ENCODE data around the gene INTS15. TPM values are rescaled to one million over a fixed set of nuclear protein-coding genes. Genes with fewer than 3 reads are reported as not detected.

Gene INTS15
- total and polyA plus RNA-seq, 10 of the 15 experiments (the other 5 are each of a cell fraction or from before 2014, with no cell fraction given): 0.89 to 28.2 (median 16.8) TPM

DNA sequence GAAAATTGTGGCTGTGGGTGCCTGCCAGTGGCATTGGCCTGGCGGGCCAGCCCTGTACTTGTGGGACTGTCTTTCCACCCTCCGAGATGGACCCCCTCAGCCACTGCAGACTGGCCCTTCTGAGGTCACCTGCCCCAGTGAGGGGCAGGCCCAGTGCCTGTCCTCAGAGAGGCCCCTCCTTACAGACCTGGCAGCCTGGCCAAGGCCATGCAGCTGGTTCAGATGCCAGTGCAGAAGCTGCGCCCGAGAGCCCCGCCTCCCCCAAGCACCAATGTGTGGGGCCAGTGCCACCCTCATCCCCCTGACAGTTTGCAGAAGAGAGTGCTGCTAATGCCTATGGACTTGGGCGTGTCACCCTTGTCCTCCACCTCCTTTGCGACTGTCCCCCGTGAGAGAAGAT is 57.3 kb downstream of the INTS15 start:
- BruUV-seq (replicated peaks): no TSS peak
- Histone ChIP-seq H3K4me1 (ENCODE audit: control insufficient read depth, insufficient read depth, low read length) (no peaks in the 10 kb centered on the region), H2AFZ (ENCODE audit: control insufficient read depth, low read depth, low read length) (no peak overlapping the region), H3K79me2 (ENCODE audit: control insufficient read depth, insufficient read depth, low read length) (no peaks in the 10 kb centered on the region), H3K27me3 (replicated peaks in 1 of 2; ENCODE audit: control insufficient read depth in 2 of 2, insufficient read depth in 2 of 2, low read length in 1 of 2) (no peaks in the 10 kb centered on the region), H3K4me2 (ENCODE audit: control insufficient read depth, insufficient read depth) (no peak overlapping the region), H3K27ac (ENCODE audit: control insufficient read depth, insufficient read depth) (no peak overlapping the region), H3K9me3 (replicated peaks; ENCODE audit: control insufficient read depth, insufficient read depth, low read length) (peaks cover 6% of the 10 kb centered on the region; the same call in 2 of the 3 replicates), H3K4me3 (no peak overlapping the region), H3K36me3 (ENCODE audit: control insufficient read depth in 2 of 2, insufficient read depth in 2 of 2, low read length in 1 of 2) (peaks cover 12 to 45% of the 10 kb centered on the region in 2 experiments), H3K9ac (ENCODE audit: control insufficient read depth, insufficient read depth, low read length) (no peak overlapping the region), H4K20me1 (ENCODE audit: control insufficient read depth, insufficient read depth) (no peaks in the 10 kb centered on the region)
- TF ChIP-seq, protein P1, sequence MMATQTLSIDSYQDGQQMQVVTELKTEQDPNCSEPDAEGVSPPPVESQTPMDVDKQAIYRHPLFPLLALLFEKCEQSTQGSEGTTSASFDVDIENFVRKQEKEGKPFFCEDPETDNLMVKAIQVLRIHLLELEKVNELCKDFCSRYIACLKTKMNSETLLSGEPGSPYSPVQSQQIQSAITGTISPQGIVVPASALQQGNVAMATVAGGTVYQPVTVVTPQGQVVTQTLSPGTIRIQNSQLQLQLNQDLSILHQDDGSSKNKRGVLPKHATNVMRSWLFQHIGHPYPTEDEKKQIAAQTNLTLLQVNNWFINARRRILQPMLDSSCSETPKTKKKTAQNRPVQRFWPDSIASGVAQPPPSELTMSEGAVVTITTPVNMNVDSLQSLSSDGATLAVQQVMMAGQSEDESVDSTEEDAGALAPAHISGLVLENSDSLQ (IDR thresholded peaks at IDR 0.05): no peak
- peak; percentile 29; the same call in 1 of the 2 replicates for TF ChIP-seq POLR2A (IDR thresholded peaks at IDR 0.05; ENCODE audit: low read depth, low read length)
- TF ChIP-seq ASH2L (IDR thresholded peaks at IDR 0.05; ENCODE audit: borderline replicate concordance, low read depth): no peak
- TF ChIP-seq HDAC2 (IDR thresholded peaks at IDR 0.05): no peak
- RAD21 ChIA-PET (ENCODE audit: unreplicated experiment): no interaction called here
- FAIRE-seq (no peak), DNase-seq (ENCODE audit: low read depth, low spot score) (no peak), ATAC-seq (no peak)
- intact Hi-C loops (cut with micrococcal nuclease; ENCODE audit: unreplicated experiment) (no loop called here), in situ Hi-C loops (cut with MboI) (no loop called here)
- CTCF ChIA-PET: no interaction called here
- SMC1A ChIA-PET (ENCODE audit: uncharacterized antibody, unreplicated experiment): no interaction called here
- POLR2A ChIA-PET: no interaction called here
- 89% methylated on average over 8 of the region's 8 CpGs for WGBS (ENCODE audit: insufficient coverage, insufficient replicate concordance, low lambda C conversion rate, missing lambda C conversion rate)

DNA sequence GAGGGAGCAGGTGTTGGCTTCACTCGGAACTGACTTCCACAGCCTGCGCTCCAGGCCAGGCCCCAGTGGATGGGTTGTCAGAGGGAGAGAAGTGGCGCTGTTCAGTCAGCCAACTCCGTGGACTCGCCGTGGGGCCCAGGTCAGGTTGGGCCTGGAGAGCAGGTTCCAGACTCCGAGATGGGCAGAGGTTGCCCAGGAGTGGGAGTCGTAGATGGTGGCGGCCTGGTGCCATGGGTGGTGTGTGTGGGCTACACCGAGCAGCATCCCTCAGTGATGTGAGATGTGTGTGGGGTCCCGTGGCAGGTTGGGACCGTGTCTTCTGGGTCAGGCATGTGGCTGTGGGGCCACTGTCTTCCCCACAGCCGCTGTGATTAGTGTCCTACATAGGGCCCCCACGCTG is 57.7 kb downstream of the INTS15 start:
- intact Hi-C loops (cut with micrococcal nuclease; ENCODE audit: unreplicated experiment): no loop called here
- ATAC-seq (no peak), DNase-seq (ENCODE audit: low read depth, low spot score) (no peak), FAIRE-seq (no peak)
- WGBS (ENCODE audit: insufficient coverage, insufficient replicate concordance, low lambda C conversion rate, missing lambda C conversion rate): 96% methylated on average over 14 of the region's 14 CpGs
- Histone ChIP-seq H3K4me2 (ENCODE audit: control insufficient read depth, insufficient read depth) (no peak overlapping the region), H3K27ac (ENCODE audit: control insufficient read depth, insufficient read depth) (no peak overlapping the region), H3K4me1 (ENCODE audit: control insufficient read depth, insufficient read depth, low read length) (no peaks in the 10 kb centered on the region), H3K4me3 (no peak overlapping the region), H3K27me3 (replicated peaks in 1 of 2; ENCODE audit: control insufficient read depth in 2 of 2, insufficient read depth in 2 of 2, low read length in 1 of 2) (no peaks in the 10 kb centered on the region), H4K20me1 (ENCODE audit: control insufficient read depth, insufficient read depth) (no peaks in the 10 kb centered on the region), H3K9ac (ENCODE audit: control insufficient read depth, insufficient read depth, low read length) (no peak overlapping the region), H2AFZ (ENCODE audit: control insufficient read depth, low read depth, low read length) (no peak overlapping the region), H3K79me2 (ENCODE audit: control insufficient read depth, insufficient read depth, low read length) (no peaks in the 10 kb centered on the region), H3K36me3 (ENCODE audit: control insufficient read depth in 2 of 2, insufficient read depth in 2 of 2, low read length in 1 of 2) (peaks cover 12 to 48% of the 10 kb centered on the region in 2 experiments), H3K9me3 (replicated peaks; ENCODE audit: control insufficient read depth, insufficient read depth, low read length) (peaks cover 11% of the 10 kb centered on the region; the same call in 2 of the 3 replicates)
- ChIA-PET CTCF (no interaction called here), SMC1A (ENCODE audit: uncharacterized antibody, unreplicated experiment) (no interaction called here), RAD21 (ENCODE audit: unreplicated experiment) (no interaction called here), POLR2A (no interaction called here)
- in situ Hi-C loops (cut with MboI): no loop called here
- BruUV-seq (replicated peaks): no TSS peak
- TF ChIP-seq IKZF1 (conservative IDR thresholded peaks at IDR 0.05) (no peak), TCF12 (IDR thresholded peaks at IDR 0.05; ENCODE audit: low read depth, low read length) (no peak), ZZZ3 (IDR thresholded peaks at IDR 0.05; ENCODE audit: control insufficient read depth, insufficient read length, low read depth) (no peak), ZSCAN29 (IDR thresholded peaks at IDR 0.05) (no peak), ASH2L (IDR thresholded peaks at IDR 0.05; ENCODE audit: borderline replicate concordance, low read depth) (no peak), KLF5 (IDR thresholded peaks at IDR 0.05; ENCODE audit: partially characterized antibody) (no peak), NR2F1 (conservative IDR thresholded peaks at IDR 0.05) (no peak), CREM (IDR thresholded peaks at IDR 0.05; ENCODE audit: low read depth) (no peak), CHD2 (IDR thresholded peaks at IDR 0.05; ENCODE audit: borderline replicate concordance, low read depth, low read length) (no peak)
- TF ChIP-seq, protein P2, sequence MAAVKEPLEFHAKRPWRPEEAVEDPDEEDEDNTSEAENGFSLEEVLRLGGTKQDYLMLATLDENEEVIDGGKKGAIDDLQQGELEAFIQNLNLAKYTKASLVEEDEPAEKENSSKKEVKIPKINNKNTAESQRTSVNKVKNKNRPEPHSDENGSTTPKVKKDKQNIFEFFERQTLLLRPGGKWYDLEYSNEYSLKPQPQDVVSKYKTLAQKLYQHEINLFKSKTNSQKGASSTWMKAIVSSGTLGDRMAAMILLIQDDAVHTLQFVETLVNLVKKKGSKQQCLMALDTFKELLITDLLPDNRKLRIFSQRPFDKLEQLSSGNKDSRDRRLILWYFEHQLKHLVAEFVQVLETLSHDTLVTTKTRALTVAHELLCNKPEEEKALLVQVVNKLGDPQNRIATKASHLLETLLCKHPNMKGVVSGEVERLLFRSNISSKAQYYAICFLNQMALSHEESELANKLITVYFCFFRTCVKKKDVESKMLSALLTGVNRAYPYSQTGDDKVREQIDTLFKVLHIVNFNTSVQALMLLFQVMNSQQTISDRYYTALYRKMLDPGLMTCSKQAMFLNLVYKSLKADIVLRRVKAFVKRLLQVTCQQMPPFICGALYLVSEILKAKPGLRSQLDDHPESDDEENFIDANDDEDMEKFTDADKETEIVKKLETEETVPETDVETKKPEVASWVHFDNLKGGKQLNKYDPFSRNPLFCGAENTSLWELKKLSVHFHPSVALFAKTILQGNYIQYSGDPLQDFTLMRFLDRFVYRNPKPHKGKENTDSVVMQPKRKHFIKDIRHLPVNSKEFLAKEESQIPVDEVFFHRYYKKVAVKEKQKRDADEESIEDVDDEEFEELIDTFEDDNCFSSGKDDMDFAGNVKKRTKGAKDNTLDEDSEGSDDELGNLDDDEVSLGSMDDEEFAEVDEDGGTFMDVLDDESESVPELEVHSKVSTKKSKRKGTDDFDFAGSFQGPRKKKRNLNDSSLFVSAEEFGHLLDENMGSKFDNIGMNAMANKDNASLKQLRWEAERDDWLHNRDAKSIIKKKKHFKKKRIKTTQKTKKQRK (IDR thresholded peaks at IDR 0.05; ENCODE audit: low read depth, low read length): no peak
- TF ChIP-seq, protein P3, sequence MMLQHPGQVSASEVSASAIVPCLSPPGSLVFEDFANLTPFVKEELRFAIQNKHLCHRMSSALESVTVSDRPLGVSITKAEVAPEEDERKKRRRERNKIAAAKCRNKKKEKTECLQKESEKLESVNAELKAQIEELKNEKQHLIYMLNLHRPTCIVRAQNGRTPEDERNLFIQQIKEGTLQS (IDR thresholded peaks at IDR 0.05; ENCODE audit: borderline replicate concordance, extremely low read depth, low read depth, low read length): no peak
